ENCODE data around the gene SPATA25. TPM values are rescaled to one million over a fixed set of nuclear protein-coding genes. Genes with fewer than 3 reads are reported as not detected.

SPATA25 gene
- total and polyA plus RNA-seq, 2 donors (not counting 3 experiments of a cell fraction or from before 2014, with no cell fraction given): 0.69 to 1.3 TPM

DNA sequence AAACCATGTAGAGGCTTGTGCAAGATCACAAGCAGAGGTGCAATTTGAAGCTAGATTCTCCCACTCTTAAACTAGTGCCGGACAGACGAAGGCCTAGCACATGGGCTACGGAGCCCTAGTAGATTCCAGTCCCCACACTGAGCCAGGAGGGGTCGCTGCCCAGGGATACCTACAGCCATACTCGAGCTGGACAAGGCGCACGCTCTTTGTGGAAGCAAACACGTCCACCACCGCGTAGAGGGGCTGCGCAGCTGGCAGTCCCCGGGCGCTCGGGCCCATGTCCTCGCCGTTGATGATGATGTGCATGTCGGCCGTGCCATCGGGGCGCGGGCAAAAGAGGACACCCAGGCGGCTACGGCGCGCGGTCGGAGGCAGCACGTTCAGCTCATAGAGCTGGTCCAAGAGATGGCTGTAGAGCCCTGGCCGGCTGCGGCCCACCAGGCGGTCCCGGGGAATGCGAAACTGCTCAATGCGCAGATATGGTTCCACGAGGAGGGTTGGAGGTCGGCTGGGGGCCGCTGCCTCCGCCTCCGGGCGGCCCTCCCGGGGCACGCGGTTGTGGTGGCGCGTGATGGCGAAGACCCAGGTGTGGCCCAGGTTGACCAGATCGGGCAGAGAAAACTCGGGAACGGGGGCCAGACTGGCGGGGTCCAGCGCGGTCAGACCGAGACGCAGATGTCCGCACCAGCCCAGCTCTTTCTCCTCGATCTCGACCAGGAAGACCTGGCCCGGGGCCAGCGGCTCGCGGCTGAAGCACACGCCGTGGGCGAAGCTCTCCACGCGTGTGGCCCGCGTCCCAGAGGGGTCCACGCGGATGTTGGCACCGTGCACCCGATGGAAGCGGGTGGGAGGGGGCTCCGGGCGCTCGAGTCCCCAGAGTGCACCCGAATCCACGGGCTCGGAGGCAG is 2.9 kb upstream of the SPATA25 start:
- Histone ChIP-seq H2AFZ (ENCODE audit: low read depth, low read length) (peak overlapping the region; percentile 61), H3K79me2 (ENCODE audit: control insufficient read depth, insufficient read depth, low read length) (no peaks in the 10 kb centered on the region), H3K27me3 (ENCODE audit: control insufficient read depth in 2 of 2, insufficient read depth in 2 of 2, low read length in 2 of 2) (no peaks in the 10 kb centered on the region), H3K9me3 (replicated peaks; ENCODE audit: control insufficient read depth, insufficient read depth, low read length) (no peaks in the 10 kb centered on the region), H3K27ac (ENCODE audit: insufficient read depth, low read depth, low read length) (peak overlapping the region; percentile 50), H3K4me2 (ENCODE audit: insufficient read depth, low read length) (peak overlapping the region; percentile 60), H3K9ac (replicated peaks; ENCODE audit: extremely low read depth, insufficient read depth, low read length) (peak overlapping the region; percentile 65), H4K20me1 (replicated peaks; ENCODE audit: control insufficient read depth, extremely low read depth, insufficient read depth, low read length) (no peaks in the 10 kb centered on the region), H3K36me3 (ENCODE audit: control insufficient read depth in 2 of 2, extremely low read depth in 1 of 2, insufficient read depth in 2 of 2, low read length in 2 of 2) (peaks cover 0 to 19% of the 10 kb centered on the region in 2 experiments), H3K9me1 (replicated peaks; ENCODE audit: control insufficient read depth, extremely low read depth, insufficient read depth, low read length) (no peaks in the 10 kb centered on the region), H3K4me3 (replicated peaks in 1 of 3; ENCODE audit: insufficient read depth in 1 of 3, low read depth in 1 of 3, low read length in 3 of 3) (peak overlapping the region; percentile 47 to 81 (median 57)), H3K4me1 (ENCODE audit: control insufficient read depth, extremely low read depth, insufficient read depth, low read length) (peaks cover 24% of the 10 kb centered on the region)
- POLR2A ChIA-PET: interaction anchor here (0.7 to 3.5 kb wide), 6 partner anchors 9 to 68 kb away, joined by 3 to 26 read pairs (median 3); partner anchors contain the start of genes PCIF1, PLTP and ZSWIM1
- FAIRE-seq (peak; percentile 95), DNase-seq (ENCODE audit: low read depth, low spot score) (peak; percentile 89)
- intact Hi-C loops (cut with micrococcal nuclease): loop anchor here (1.0 to 2.0 kb wide), 6 partner anchors 34 to 80 kb away; partner anchors contain the start of genes ACOT8, PCIF1 and ZSWIM3
- CTCF ChIA-PET: interaction anchor here (0.6 to 4.9 kb wide), 29 partner anchors 9 to 930 kb away, joined by 3 to 50 read pairs (median 5); partner anchors contain the start of genes ACOT8, PCIF1, PLTP and SNX21
- TF ChIP-seq POLR2A (IDR thresholded peaks at IDR 0.05; ENCODE audit: low read depth, low read length): peak; percentile 30
- TF ChIP-seq POLR2AphosphoS5 (IDR thresholded peaks at IDR 0.05; ENCODE audit: insufficient read depth, low read depth, low read length): peak; percentile 24
- TF ChIP-seq, protein P1, sequence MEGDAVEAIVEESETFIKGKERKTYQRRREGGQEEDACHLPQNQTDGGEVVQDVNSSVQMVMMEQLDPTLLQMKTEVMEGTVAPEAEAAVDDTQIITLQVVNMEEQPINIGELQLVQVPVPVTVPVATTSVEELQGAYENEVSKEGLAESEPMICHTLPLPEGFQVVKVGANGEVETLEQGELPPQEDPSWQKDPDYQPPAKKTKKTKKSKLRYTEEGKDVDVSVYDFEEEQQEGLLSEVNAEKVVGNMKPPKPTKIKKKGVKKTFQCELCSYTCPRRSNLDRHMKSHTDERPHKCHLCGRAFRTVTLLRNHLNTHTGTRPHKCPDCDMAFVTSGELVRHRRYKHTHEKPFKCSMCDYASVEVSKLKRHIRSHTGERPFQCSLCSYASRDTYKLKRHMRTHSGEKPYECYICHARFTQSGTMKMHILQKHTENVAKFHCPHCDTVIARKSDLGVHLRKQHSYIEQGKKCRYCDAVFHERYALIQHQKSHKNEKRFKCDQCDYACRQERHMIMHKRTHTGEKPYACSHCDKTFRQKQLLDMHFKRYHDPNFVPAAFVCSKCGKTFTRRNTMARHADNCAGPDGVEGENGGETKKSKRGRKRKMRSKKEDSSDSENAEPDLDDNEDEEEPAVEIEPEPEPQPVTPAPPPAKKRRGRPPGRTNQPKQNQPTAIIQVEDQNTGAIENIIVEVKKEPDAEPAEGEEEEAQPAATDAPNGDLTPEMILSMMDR (IDR thresholded peaks at IDR 0.05; ENCODE audit: extremely low read depth in 1 of 2, insufficient read depth in 1 of 2, low read depth in 1 of 2, low read length in 2 of 2): peak; percentile 79 to 82
- TF ChIP-seq MYC (IDR thresholded peaks at IDR 0.05; ENCODE audit: low read depth, low read length): peak; percentile 68
- no peak for TF ChIP-seq EZH2 (IDR thresholded peaks at IDR 0.05; ENCODE audit: borderline replicate concordance, low read depth, low read length, severe bottlenecking)
- peak; percentile 56 for TF ChIP-seq MAX (IDR thresholded peaks at IDR 0.05; ENCODE audit: insufficient read depth, insufficient read length)
- no peak for TF ChIP-seq GATA2 (IDR thresholded peaks at IDR 0.05; ENCODE audit: insufficient read depth, insufficient read length, low read depth, low read length)
- no peak for TF ChIP-seq JUN (IDR thresholded peaks at IDR 0.05; ENCODE audit: borderline replicate concordance, insufficient read depth, insufficient read length, low read depth)
- TF ChIP-seq FOS (IDR thresholded peaks at IDR 0.05; ENCODE audit: borderline replicate concordance, insufficient read depth, low read length): no peak
- BruUV-seq (replicated peaks): TSS peak; percentile 35
- dilution Hi-C loops (cut with MboI; ENCODE audit: extremely low pct_ligation_motif_present, low sequenced_read_pairs): no loop called here
